Panc1 (cell line): ENCODE measurements around the gene HINT1.

Source experiments
- POLR2AphosphoS5 ChIP-seq: IDR thresholded peaks from 2 replicates; pipeline ENCODE4 v1.6.1; 2012; ENCODE audit warnings: mild to moderate bottlenecking, low read depth, low read length, moderate library complexity
- TF ChIP-seq, protein P1 (sequence below): fragments of 450-650 bp; IDR thresholded peaks from 2 replicates; pipeline ENCODE4 v1.5.1; 2017; ENCODE audit warnings: mild to moderate bottlenecking
- TF ChIP-seq, protein P2 (sequence below), 2 experiments: IDR thresholded peaks; 2 replicates each; pipeline ENCODE4 v1.6.1; 2011 to 2012; ENCODE audit warnings: low read depth in 2 of 2, control low read depth in 1 of 2, low read length in 1 of 2, mild to moderate bottlenecking in 1 of 2, moderate library complexity in 1 of 2; ENCODE audit not compliant: insufficient read depth in 1 of 2

DNA sequence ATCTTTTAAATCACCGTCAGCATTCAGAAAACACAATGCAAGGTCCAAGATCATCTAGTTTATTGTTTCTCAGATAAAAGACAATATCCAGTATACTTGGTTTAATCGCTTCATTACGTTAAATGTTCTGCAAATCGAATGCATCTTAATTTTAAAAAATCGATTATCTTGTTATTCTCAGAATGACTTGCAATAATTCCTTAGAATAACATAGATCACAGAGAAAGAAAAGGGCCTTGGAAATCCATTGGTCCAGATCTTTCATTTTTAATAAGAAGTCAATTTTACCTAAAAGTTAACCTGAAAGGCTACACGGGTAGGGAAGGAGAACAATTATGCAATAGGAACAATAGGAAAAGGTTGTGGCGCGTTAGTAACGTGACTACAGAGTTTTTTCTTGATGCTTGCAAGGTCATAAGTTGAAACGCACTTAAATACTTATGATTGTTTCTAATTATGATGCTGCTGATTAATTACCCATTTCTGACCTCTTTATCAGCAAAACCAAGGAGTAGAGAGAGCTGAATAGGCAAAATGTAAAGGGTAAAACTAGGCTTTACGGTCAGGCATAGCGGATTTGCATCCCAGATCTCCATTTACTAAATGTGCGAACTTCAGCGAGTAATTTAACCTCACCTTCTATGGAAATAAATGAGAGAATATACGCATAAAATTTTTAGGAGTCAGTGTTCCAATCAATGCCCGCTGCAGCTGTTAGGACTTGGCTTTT lies 4.9 kb upstream of the HINT1 start:
- TF ChIP-seq, protein P1, sequence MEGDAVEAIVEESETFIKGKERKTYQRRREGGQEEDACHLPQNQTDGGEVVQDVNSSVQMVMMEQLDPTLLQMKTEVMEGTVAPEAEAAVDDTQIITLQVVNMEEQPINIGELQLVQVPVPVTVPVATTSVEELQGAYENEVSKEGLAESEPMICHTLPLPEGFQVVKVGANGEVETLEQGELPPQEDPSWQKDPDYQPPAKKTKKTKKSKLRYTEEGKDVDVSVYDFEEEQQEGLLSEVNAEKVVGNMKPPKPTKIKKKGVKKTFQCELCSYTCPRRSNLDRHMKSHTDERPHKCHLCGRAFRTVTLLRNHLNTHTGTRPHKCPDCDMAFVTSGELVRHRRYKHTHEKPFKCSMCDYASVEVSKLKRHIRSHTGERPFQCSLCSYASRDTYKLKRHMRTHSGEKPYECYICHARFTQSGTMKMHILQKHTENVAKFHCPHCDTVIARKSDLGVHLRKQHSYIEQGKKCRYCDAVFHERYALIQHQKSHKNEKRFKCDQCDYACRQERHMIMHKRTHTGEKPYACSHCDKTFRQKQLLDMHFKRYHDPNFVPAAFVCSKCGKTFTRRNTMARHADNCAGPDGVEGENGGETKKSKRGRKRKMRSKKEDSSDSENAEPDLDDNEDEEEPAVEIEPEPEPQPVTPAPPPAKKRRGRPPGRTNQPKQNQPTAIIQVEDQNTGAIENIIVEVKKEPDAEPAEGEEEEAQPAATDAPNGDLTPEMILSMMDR, result no peak
- no peak for TF ChIP-seq POLR2AphosphoS5
- TF ChIP-seq, protein P2, sequence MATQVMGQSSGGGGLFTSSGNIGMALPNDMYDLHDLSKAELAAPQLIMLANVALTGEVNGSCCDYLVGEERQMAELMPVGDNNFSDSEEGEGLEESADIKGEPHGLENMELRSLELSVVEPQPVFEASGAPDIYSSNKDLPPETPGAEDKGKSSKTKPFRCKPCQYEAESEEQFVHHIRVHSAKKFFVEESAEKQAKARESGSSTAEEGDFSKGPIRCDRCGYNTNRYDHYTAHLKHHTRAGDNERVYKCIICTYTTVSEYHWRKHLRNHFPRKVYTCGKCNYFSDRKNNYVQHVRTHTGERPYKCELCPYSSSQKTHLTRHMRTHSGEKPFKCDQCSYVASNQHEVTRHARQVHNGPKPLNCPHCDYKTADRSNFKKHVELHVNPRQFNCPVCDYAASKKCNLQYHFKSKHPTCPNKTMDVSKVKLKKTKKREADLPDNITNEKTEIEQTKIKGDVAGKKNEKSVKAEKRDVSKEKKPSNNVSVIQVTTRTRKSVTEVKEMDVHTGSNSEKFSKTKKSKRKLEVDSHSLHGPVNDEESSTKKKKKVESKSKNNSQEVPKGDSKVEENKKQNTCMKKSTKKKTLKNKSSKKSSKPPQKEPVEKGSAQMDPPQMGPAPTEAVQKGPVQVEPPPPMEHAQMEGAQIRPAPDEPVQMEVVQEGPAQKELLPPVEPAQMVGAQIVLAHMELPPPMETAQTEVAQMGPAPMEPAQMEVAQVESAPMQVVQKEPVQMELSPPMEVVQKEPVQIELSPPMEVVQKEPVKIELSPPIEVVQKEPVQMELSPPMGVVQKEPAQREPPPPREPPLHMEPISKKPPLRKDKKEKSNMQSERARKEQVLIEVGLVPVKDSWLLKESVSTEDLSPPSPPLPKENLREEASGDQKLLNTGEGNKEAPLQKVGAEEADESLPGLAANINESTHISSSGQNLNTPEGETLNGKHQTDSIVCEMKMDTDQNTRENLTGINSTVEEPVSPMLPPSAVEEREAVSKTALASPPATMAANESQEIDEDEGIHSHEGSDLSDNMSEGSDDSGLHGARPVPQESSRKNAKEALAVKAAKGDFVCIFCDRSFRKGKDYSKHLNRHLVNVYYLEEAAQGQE (IDR thresholded peaks at IDR 0.05; ENCODE audit: insufficient read depth in 1 of 2, low read depth in 2 of 2, low read length in 1 of 2), result no peak
